ENCODE measurements around the gene SPAG16.

Gene SPAG16

GRCh38 chr2:214380681-214381080 lies 1096.4 kb downstream of the SPAG16 start:
- DNase-seq (ENCODE audit: low spot score), result no peak

- no peak for DNase-seq (ENCODE audit: low spot score)
Measured at GRCh38 chr2:214382229-214382628, 1098.0 kb downstream of the SPAG16 start.

- no peak for DNase-seq (ENCODE audit: low spot score)
Measured at GRCh38 chr2:214386720-214387119, 1102.5 kb downstream of the SPAG16 start.

- no peak for DNase-seq (ENCODE audit: low spot score)
Measured at GRCh38 chr2:214389334-214389733, 1105.1 kb downstream of the SPAG16 start.

- DNase-seq (ENCODE audit: low spot score), result no peak
Measured at GRCh38 chr2:214393796-214394195, 1109.5 kb downstream of the SPAG16 start.

- DNase-seq (ENCODE audit: low spot score), result no peak
Measured at GRCh38 chr2:214395040-214395439, 1110.8 kb downstream of the SPAG16 start.

- no peak for DNase-seq (ENCODE audit: low spot score)
Measured at GRCh38 chr2:214401580-214401979, 1117.3 kb downstream of the SPAG16 start.

- no peak for DNase-seq (ENCODE audit: low spot score)
Measured at GRCh38 chr2:214410128-214410775, 1126.0 kb downstream of the SPAG16 start.

- DNase-seq (ENCODE audit: low spot score), result peak; percentile 75
Measured at GRCh38 chr2:214410918-214411554, 1126.8 kb downstream of the SPAG16 start, which contains the start of gene VWC2L. Gene VWC2L (plus strand): TSS chr2:214411054. CDS start chr2:214414194, 3,140 bp downstream.

GRCh38 chr2:214412679-214413078 lies 1128.4 kb downstream of the SPAG16 start:
- DNase-seq (ENCODE audit: low spot score), result no peak

GRCh38 chr2:214436470-214436869 lies 1152.2 kb downstream of the SPAG16 start:
- DNase-seq (ENCODE audit: low spot score), result no peak

- DNase-seq (ENCODE audit: low spot score), result no peak
Measured at GRCh38 chr2:214450118-214450894, 1166.0 kb downstream of the SPAG16 start.

- DNase-seq (ENCODE audit: low spot score), result no peak
Measured at GRCh38 chr2:214451516-214452275, 1167.4 kb downstream of the SPAG16 start.

All from RKO (cell line).